ENCODE data around the gene TMEM132E.
A peak's percentile ranks its signal among the peaks of the same experiment; 100 is the strongest.

The TMEM132E gene

GRCh38 chr17:34637041-34637547, 57.7 kb downstream of the TMEM132E start:
- DNase-seq = no peak

- DNase-seq = peak; percentile 44 to 82 (median 64)
Observed at GRCh38 chr17:34637548-34638525, 58.5 kb downstream of the TMEM132E start.

- no peak for DNase-seq
Observed at GRCh38 chr17:34638526-34639260, 59.3 kb downstream of the TMEM132E start.

GRCh38 chr17:34639706-34640425, 60.5 kb downstream of the TMEM132E start:
- no peak for DNase-seq

- DNase-seq = no peak
Observed at GRCh38 chr17:34641368-34641767, 62.0 kb downstream of the TMEM132E start.

GRCh38 chr17:34644941-34645550, 65.7 kb downstream of the TMEM132E start:
- no peak for DNase-seq

- no peak for DNase-seq
Observed at GRCh38 chr17:34645594-34645993, 66.2 kb downstream of the TMEM132E start.

GRCh38 chr17:34647511-34647910, 68.1 kb downstream of the TMEM132E start:
- no peak for DNase-seq

GRCh38 chr17:34650051-34650750, 70.8 kb downstream of the TMEM132E start:
- no peak for DNase-seq

GRCh38 chr17:34651402-34651811, 72.0 kb downstream of the TMEM132E start:
- no peak for DNase-seq

GRCh38 chr17:34652021-34652555, 72.7 kb downstream of the TMEM132E start:
- DNase-seq = no peak

GRCh38 chr17:34653511-34653910, 74.1 kb downstream of the TMEM132E start:
- DNase-seq = no peak

GRCh38 chr17:34654276-34654880, 75.0 kb downstream of the TMEM132E start:
- no peak for DNase-seq

- no peak for DNase-seq
Observed at GRCh38 chr17:34654881-34655276, 75.5 kb downstream of the TMEM132E start.

GRCh38 chr17:34656801-34657200, 77.4 kb downstream of the TMEM132E start:
- DNase-seq = no peak

GRCh38 chr17:34658811-34659560, 79.6 kb downstream of the TMEM132E start:
- no peak for DNase-seq

GRCh38 chr17:34663714-34664113, 84.3 kb downstream of the TMEM132E start:
- DNase-seq = no peak

GRCh38 chr17:34665150-34665806, 85.9 kb downstream of the TMEM132E start:
- DNase-seq = no peak
